Right cardiac atrium (tissue), 5 donors: ENCODE data around the gene VARS2. TPM values are rescaled to one million over a fixed set of nuclear protein-coding genes. Genes with fewer than 3 reads are reported as not detected.

ENCODE experiments used
- ATAC-seq, 2 donors: fragments of 200-7000 bp; cut with Tn5 transposase; one replicate each; pipeline versions ENCODE4 v1.8.0 to v1.9.1; 2020; ENCODE audit warnings: moderate library complexity in 2 of 2, mild to moderate bottlenecking in 1 of 2
- DNase-seq, 3 donors: peaks; one replicate each; pipeline ENCODE4 v3.0.0-alpha.2; 2020
- H3K27ac ChIP-seq: one replicate; pipeline ENCODE4 v1.5.1; 2013; ENCODE audit warnings: mild to moderate bottlenecking, low read length, control low read depth, moderate library complexity
- H3K27me3 ChIP-seq: one replicate; pipeline ENCODE4 v1.6.1; 2013; ENCODE audit not compliant: control insufficient read depth, insufficient read depth
- H3K4me1 ChIP-seq: one replicate; pipeline ENCODE4 v1.6.1; 2013; ENCODE audit warnings: low read length; ENCODE audit not compliant: control insufficient read depth, insufficient read depth
- H3K4me3 ChIP-seq: one replicate; pipeline ENCODE4 v1.5.1; 2013; ENCODE audit warnings: low read length, control low read depth
- H3K9me3 ChIP-seq: one replicate; pipeline ENCODE4 v1.6.1; 2013; ENCODE audit warnings: low read length; ENCODE audit not compliant: control insufficient read depth
- WGBS: extraction: QIAGEN DNeasy Blood & Tissue Kit; methylation state at CpG from one replicate; pipeline ENCODE4 v1.1.7; 2013; 5-methylcytosine and 5-hydroxymethylcytosine counted together
- intact Hi-C, 4 donors: fragments of 100-400 bp; cut with DNase I; formaldehyde crosslinking; loops; one replicate each; pipeline versions ENCODE4 v1.11.0 to v1.14.0; 2022 to 2023
- polyA plus RNA-seq: library from polyadenylated mRNA; stranded (reverse); fragments of 200-250 nt; gene quantifications from one replicate; pipeline ENCODE4 v1.2.3, GENCODE V29; 2013
- total RNA-seq, 4 donors: library from RNA; stranded (reverse); fragmentation: NEBNext Ultra II Directional; extraction: Animal tissue kit (Norgen Biotek cat#: 25700); gene quantifications; one replicate each; pipeline ENCODE4 v1.2.1, GENCODE V29; 2021
- donor health status: healthy with polysubstance abuse.
- donor health status: DM: no; HTN: yes; CAD: no.
- donor health status: DM: no; HTN: no; CAD: no.
- donor health status: DM: no; HTN: yes; CAD: no; lungs with severe emphysema.
- donor health status: DM: yes; HTN: yes; CAD: no.

Gene VARS2
- total and polyA plus RNA-seq, 5 donors, result 14.2 to 20.8 (median 15.1) TPM

DNA sequence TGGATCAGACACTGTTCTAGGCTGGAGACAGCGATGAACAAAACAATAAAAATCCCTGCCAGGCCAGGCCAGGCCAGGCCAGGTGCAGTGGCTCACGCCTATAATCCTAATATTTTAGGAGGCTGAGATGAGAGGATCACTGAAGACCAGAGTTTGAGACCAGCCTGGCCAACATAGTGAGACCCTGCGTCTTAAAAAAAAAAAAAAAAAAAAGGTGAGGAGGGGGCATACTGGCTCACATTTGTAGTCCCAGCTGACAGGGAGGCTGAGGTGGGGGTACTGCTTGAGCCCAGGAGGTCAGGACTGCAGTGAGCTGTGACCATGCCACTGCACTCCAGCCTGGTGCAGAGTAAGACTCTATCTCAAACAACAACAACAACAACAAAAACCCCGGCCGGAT is 31.2 kb downstream of the VARS2 start:
- DNase-seq (no peak), ATAC-seq (no peak)
- Histone ChIP-seq H3K27me3 (no peaks in the 10 kb centered on the region), H3K4me3 (no peak overlapping the region), H3K27ac (no peak overlapping the region), H3K4me1 (peaks cover 5% of the 10 kb centered on the region), H3K9me3 (no peaks in the 10 kb centered on the region)
- intact Hi-C loops, result no loop called here
- 84% methylated on average over 5 of the region's 5 CpGs for WGBS

DNA sequence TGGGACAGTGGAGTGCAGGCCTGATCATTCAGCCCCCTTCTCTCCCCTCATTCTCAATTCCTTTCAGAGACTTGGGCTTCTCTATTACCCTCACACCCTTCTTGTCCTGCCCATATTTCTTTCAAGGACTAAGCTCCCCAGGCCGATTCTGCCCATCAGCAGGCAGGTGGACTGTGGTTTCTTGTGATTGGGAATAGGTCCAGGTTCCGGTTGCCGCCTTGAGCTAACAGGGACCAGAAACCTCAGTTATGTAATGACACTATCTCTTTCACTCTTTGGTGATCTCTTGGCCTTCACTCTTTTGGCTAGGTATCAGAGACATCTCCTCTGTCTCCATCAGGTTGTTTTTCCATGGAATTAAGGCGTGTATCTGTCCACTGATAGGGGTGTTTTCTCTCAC is 33.2 kb downstream of the VARS2 start:
- Histone ChIP-seq H3K4me3 (no peak overlapping the region), H3K4me1 (peaks cover 5% of the 10 kb centered on the region), H3K27ac (no peak overlapping the region), H3K27me3 (no peaks in the 10 kb centered on the region), H3K9me3 (no peaks in the 10 kb centered on the region)
- WGBS, result 84% methylated on average over 4 of the region's 4 CpGs
- intact Hi-C loops, result no loop called here
- no peak for DNase-seq
- no peak for ATAC-seq

DNA sequence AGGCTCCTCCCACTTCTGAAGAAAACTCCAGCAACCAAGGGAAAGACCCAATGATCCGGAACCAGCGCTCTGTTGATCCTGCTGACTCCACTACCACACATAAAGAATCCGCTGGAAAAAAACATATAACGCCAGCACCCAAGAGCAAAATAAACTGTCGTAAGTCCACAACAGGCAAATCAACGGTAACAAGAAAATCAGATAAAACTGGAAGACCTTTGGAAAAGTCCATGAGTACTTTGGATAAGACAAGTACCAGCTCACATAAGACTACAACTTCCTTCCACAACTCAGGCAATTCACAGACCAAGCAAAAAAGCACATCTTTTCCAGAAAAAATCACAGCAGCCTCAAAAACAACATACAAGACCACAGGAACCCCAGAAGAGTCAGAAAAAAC is 34.8 kb downstream of the VARS2 start:
- Histone ChIP-seq H3K9me3 (no peaks in the 10 kb centered on the region), H3K4me3 (no peak overlapping the region), H3K27me3 (no peaks in the 10 kb centered on the region), H3K4me1 (no peaks in the 10 kb centered on the region), H3K27ac (no peak overlapping the region)
- ATAC-seq, result no peak
- DNase-seq, result no peak
- intact Hi-C loops, result no loop called here
- 93% methylated on average over 6 of the region's 6 CpGs for WGBS

DNA sequence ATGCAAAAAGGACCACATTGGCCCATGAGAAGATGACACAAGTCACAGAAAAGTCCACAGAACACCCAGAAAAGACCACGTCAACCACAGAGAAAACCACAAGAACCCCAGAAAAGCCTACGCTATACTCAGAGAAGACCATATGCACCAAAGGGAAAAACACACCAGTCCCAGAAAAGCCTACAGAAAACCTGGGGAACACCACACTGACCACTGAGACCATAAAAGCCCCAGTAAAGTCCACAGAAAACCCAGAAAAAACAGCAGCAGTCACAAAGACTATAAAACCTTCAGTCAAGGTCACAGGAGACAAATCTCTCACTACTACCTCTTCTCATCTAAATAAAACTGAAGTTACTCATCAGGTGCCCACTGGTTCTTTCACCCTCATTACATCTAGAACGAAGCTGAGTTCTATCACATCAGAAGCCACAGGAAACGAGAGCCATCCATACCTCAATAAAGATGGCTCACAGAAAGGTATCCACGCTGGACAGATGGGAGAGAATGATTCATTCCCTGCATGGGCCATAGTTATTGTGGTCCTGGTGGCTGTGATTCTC is 38.0 kb downstream of the VARS2 start:
- no peak for ATAC-seq
- H3K4me1 ChIP-seq, result no peaks in the 10 kb centered on the region
- no peaks in the 10 kb centered on the region for H3K27me3 ChIP-seq
- no peak for DNase-seq
- no peaks in the 10 kb centered on the region for H3K9me3 ChIP-seq
- H3K4me3 ChIP-seq, result no peak overlapping the region
- WGBS, result 86% methylated on average over 5 of the region's 5 CpGs
- intact Hi-C loops, result no loop called here
- H3K27ac ChIP-seq, result no peak overlapping the region

DNA sequence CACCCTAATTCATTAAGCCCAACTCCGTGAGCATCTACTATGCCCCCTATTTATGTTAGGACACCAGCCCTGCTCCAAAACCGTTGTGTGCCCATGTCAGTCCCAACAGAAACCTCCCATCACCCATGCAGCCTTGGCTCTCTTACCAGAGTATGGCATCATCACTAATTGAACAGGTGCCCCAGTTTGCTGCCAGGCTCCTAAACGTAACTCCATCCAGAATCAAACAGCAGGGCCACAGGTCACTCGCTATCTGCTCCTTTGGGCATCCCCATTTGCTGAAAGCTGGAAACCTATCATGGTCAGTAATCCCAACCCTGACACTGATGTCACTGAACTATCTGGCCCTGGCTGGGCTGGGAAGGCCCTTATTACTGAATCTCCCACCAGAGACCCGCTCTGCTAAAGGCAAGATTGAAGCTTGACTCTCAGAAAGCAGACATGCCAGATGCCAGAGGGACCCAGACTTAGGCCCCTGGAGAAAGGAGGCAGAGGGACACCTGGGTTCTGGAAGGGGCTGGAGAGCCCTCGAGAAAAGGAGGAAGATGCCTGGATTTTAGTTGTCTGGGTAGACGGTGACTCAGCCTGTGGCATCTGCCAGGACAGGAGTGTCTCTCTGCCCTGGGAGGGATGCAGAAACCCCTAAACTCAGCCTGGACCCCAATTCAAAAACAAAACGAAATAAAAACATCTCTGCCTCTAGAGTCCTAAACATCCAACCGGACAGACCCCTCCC is 40.8 kb downstream of the VARS2 start:
- ATAC-seq, result peak; percentile 5 to 7
- H3K27me3 ChIP-seq, result no peaks in the 10 kb centered on the region
- intact Hi-C loops, result no loop called here
- no peaks in the 10 kb centered on the region for H3K4me1 ChIP-seq
- H3K9me3 ChIP-seq, result no peaks in the 10 kb centered on the region
- no peak for DNase-seq
- H3K27ac ChIP-seq, result no peak overlapping the region
- peak overlapping the region; percentile 51 for H3K4me3 ChIP-seq
- 55% methylated on average over 9 of the region's 9 CpGs for WGBS

DNA sequence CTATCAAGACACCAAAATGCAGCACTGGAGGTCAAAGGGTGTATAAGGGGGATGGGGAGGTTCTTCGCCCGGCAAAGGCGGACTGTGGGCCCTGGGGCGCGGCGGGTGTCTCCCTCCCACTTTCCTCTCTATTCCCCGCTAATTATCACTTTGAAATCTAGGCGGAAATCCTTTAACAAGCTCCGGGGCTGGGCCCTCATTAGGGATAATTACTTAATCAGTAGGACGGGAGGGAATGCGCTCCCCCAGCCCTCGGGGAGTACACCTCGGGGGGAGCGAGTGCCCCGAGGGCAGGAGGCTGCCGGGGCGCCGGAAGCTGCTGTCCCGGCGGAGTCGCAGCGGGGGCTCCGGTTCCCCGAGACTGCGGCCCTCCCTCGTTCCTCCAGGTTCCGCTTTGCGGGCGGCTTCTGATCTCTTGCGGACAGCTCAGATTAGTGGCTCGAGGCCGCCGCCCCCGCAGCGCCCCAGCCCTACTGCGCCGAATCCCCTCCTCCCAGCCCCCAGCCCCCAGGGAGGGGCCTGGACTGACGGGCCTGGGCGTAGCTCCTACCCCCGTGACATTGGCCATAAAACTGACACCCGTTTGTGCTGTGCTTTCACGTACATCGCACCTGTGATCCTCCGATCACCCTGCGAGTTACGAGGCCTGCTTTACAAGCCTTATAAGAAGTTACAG is 41.5 kb downstream of the VARS2 start:
- Histone ChIP-seq H3K27me3 (no peaks in the 10 kb centered on the region), H3K4me1 (no peaks in the 10 kb centered on the region), H3K27ac (no peak overlapping the region), H3K9me3 (no peaks in the 10 kb centered on the region), H3K4me3 (peak overlapping the region; percentile 51)
- intact Hi-C loops, result no loop called here
- WGBS, result 5% methylated on average over 46 of the region's 46 CpGs
- DNase-seq, result peak; percentile 80 to 88 (median 85)
- ATAC-seq, result peak; percentile 86 to 94

DNA sequence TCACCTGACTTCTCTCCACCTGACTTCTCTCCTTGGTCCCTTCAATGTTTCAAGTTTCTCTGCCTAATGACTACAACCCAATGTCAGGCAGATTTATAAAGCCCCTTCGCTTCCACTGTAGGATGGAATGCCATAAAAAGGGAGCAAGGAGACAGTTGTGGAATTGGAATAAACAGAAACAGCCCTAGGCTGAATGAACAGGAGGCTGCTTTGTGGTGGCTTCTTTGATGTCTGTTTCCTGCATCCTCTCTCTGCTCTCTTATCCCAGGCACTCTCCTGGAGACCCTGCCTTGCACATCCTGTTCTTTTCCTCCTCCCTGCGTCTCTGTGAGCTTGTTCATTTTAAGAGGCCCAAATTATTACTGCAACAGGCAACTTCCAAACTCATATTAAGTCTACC is 43.7 kb downstream of the VARS2 start:
- no peaks in the 10 kb centered on the region for H3K9me3 ChIP-seq
- H3K4me1 ChIP-seq, result no peaks in the 10 kb centered on the region
- no peaks in the 10 kb centered on the region for H3K27me3 ChIP-seq
- ATAC-seq (no peak), DNase-seq (no peak)
- WGBS, result 73% methylated on average over 2 of the region's 2 CpGs
- H3K4me3 ChIP-seq, result no peak overlapping the region
- H3K27ac ChIP-seq, result no peak overlapping the region
- intact Hi-C loops, result no loop called here

DNA sequence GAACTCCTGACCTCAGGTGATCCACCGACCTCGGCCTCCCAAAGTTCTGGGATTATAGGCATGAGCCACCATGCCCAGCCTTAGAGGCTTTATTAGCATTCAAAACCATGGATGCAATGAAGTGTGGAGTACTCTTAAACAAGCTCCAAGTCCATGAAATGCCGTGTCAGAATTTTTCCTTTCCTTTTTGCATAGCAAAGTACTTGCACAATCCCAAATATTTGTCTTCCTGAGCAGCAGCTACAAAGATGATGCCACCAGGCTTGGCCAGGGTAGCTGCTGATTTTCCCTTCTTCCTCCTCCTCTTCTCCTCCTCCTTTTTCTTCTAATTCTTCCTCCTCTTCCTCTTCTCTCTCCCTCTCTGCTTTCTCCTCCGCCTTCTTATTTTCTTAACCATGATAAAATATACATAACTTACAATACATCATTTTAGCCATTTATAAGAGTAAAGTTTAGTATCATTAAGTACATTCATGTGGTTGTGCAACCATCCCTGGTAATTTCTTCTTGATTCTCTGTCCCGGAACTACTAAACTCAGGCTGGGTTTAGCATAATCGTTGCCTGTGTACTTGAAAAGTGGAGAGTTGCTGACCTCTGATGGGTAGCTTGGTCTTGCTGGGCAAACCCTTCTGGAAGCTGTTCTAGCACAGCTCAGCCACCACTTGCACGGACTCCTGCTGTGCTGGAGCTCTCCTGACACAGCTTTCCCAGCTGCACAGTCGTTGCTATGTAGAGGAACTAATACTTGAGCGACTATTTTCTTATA is 47.1 kb downstream of the VARS2 start:
- no peaks in the 10 kb centered on the region for H3K9me3 ChIP-seq
- no peak for ATAC-seq
- no peak for DNase-seq
- no peaks in the 10 kb centered on the region for H3K4me1 ChIP-seq
- no peak overlapping the region for H3K4me3 ChIP-seq
- no peak overlapping the region for H3K27ac ChIP-seq
- no peaks in the 10 kb centered on the region for H3K27me3 ChIP-seq
- intact Hi-C loops, result no loop called here
- WGBS, result 79% methylated on average over 9 of the region's 9 CpGs

DNA sequence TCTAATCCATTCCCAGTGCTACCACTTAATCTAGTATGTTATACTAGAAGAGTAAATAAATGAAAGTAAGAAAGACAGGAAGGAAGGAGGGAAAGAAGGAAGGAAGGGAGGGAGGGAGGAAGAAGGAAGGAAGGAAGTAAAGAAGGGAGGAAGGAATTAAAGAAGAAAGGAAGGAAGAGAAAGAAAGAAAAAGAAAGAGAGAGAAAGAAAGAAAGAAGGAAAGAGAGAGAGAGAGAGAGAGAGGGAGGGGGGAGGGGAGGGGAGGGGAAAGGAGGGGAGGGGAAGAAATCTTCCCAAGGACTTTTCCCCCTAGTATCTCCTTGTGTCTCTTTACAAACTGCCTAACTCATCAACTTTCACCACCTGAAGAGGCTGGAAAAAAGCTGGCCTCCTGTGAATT is 48.7 kb downstream of the VARS2 start:
- no peaks in the 10 kb centered on the region for H3K4me1 ChIP-seq
- no peaks in the 10 kb centered on the region for H3K9me3 ChIP-seq
- no peak overlapping the region for H3K27ac ChIP-seq
- intact Hi-C loops, result no loop called here
- no peaks in the 10 kb centered on the region for H3K27me3 ChIP-seq
- no peak for ATAC-seq
- DNase-seq, result no peak
- H3K4me3 ChIP-seq, result no peak overlapping the region

DNA sequence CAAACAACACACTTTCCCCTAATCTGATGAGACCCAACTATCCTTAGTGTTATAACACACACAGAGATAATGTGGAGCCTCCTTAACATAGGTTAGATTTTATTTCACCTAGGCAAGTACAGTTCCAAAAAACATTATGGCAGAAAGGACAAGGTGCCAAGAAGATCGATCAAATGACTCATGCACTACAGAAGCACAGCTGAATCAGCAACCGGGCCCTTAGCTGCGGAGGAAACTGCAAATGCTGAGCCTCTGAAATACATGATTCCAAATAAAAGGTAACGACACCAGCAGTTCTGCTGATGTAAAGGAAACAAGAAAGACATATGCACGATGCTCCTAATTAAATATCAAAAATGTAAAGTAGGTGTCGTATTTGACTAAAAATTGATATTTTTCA is 49.6 kb downstream of the VARS2 start:
- WGBS, result 82% methylated on average over 6 of the region's 6 CpGs
- no peak for ATAC-seq
- intact Hi-C loops, result no loop called here

DNA sequence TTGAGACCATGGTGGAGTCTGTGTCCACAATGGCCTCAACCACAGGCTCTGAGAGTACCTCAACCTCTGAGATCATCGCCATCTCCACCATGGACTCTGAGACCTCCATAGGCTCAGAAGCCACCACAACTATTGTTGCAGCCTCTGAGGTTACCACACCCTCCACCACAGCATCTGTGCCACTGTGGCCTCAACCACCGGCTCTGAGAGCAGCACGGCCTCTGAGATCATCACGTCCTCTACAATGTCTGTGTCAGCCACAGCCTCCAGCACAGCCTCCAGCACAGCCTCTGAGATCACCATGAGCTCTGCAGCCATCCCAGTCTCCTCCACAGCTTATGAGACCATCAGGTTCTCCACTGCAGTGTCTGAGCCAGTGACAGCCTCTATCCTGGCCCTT is 50.0 kb downstream of the VARS2 start:
- Histone ChIP-seq H3K4me1 (no peaks in the 10 kb centered on the region), H3K27me3 (no peaks in the 10 kb centered on the region), H3K9me3 (no peaks in the 10 kb centered on the region), H3K27ac (no peak overlapping the region), H3K4me3 (no peak overlapping the region)
- WGBS, result 90% methylated on average over 4 of the region's 4 CpGs
- DNase-seq (no peak), ATAC-seq (no peak)
- intact Hi-C loops, result no loop called here

More for the DNA sequence above, 49.6 kb downstream of the VARS2 start:
- H3K27ac ChIP-seq, result no peak overlapping the region
- no peak overlapping the region for H3K4me3 ChIP-seq
- no peaks in the 10 kb centered on the region for H3K27me3 ChIP-seq
- DNase-seq, result no peak
- H3K9me3 ChIP-seq, result no peaks in the 10 kb centered on the region
- H3K4me1 ChIP-seq, result no peaks in the 10 kb centered on the region
